CD4-positive, CD25-positive, alpha-beta regulatory T cell (primary cell): Measurements from ENCODE around the gene ARID1B. TPM values are rescaled to one million over a fixed set of nuclear protein-coding genes. Genes with fewer than 3 reads are reported as not detected.

Experiments
- ATAC-seq, 2 donors: fragments of 150-1000 bp; cut with Tn5 transposase; one replicate each; pipeline ENCODE4 v1.10.0; 2021; ENCODE audit warnings: low read depth in 2 of 2, moderate number of reproducible peaks in 2 of 2, moderate library complexity in 1 of 2
- DNase-seq, 3 donors: peaks; one replicate each; pipeline versions ENCODE4 v3.0.0 to v3.0.0-alpha.2; 2012 to 2022; ENCODE audit warnings: mixed read lengths in 1 of 3
- H3K27ac ChIP-seq: one replicate; pipeline ENCODE4 v1.7.0; 2013; ENCODE audit warnings: mild to moderate bottlenecking, low read length; ENCODE audit not compliant: insufficient read depth, poor library complexity, severe bottlenecking
- H3K27me3 ChIP-seq: one replicate; pipeline ENCODE4 v1.7.0; 2013; ENCODE audit warnings: low read length; ENCODE audit not compliant: control insufficient read depth, insufficient read depth
- H3K36me3 ChIP-seq: one replicate; pipeline ENCODE4 v1.7.0; 2013; ENCODE audit warnings: mild to moderate bottlenecking, low read length, moderate library complexity; ENCODE audit not compliant: control insufficient read depth, insufficient read depth
- H3K4me1 ChIP-seq: 2 replicates; pipeline ENCODE4 v1.7.0; 2013; ENCODE audit warnings: mild to moderate bottlenecking, low read length; ENCODE audit not compliant: insufficient read depth, control insufficient read depth, poor library complexity, severe bottlenecking
- H3K4me3 ChIP-seq: one replicate; pipeline ENCODE4 v1.7.0; 2013; ENCODE audit warnings: low read depth, mild to moderate bottlenecking, low read length, moderate library complexity
- H3K9me3 ChIP-seq, 2 experiments: 1 replicate in 1 of 2; 2 replicates in 1 of 2; pipeline ENCODE4 v1.7.0; 2013; ENCODE audit warnings: low read length in 2 of 2, mild to moderate bottlenecking in 1 of 2, moderate library complexity in 1 of 2; ENCODE audit not compliant: control insufficient read depth in 2 of 2
- H3K27ac Mint-ChIP-seq, 3 donors: one replicate each; pipeline ENCODE4 v1.8.0; 2020 to 2022; ENCODE audit warnings: mild to moderate bottlenecking in 3 of 3, mixed read lengths in 3 of 3, moderate library complexity in 2 of 3
- H3K27me3 Mint-ChIP-seq: one replicate; pipeline ENCODE4 v1.8.0; 2022; ENCODE audit warnings: mild to moderate bottlenecking, mixed read lengths
- H3K36me3 Mint-ChIP-seq: one replicate; pipeline ENCODE4 v1.8.0; 2020; ENCODE audit warnings: mixed read lengths
- H3K4me1 Mint-ChIP-seq, 4 donors: one replicate each; pipeline ENCODE4 v1.8.0; 2020 to 2022; ENCODE audit warnings: mixed read lengths in 4 of 4, mild to moderate bottlenecking in 1 of 4
- H3K4me3 Mint-ChIP-seq, 4 donors: one replicate each; pipeline ENCODE4 v1.8.0; 2020 to 2022; ENCODE audit warnings: mild to moderate bottlenecking in 4 of 4, mixed read lengths in 4 of 4, moderate library complexity in 3 of 4
- H3K9me3 Mint-ChIP-seq, 7 donors: one replicate each; pipeline ENCODE4 v1.8.0; 2020 to 2022; ENCODE audit warnings: mixed read lengths in 7 of 7, mild to moderate bottlenecking in 3 of 7, moderate library complexity in 2 of 7
- polyA plus RNA-seq, 4 donors: library from polyadenylated mRNA; unstranded; fragments of 300-500 nt; fragmentation: Illumina TruSeq; gene quantifications; one replicate each; pipeline ENCODE4 v1.2.3, GENCODE V29; 2021
- total RNA-seq: library from RNA; stranded (reverse); gene quantifications from one replicate; pipeline ENCODE4 v1.2.3, GENCODE V29; 2022

ARID1B gene
- total and polyA plus RNA-seq, 5 donors from 2014 or later, result 9.8 to 186 (median 12.4) TPM

DNA sequence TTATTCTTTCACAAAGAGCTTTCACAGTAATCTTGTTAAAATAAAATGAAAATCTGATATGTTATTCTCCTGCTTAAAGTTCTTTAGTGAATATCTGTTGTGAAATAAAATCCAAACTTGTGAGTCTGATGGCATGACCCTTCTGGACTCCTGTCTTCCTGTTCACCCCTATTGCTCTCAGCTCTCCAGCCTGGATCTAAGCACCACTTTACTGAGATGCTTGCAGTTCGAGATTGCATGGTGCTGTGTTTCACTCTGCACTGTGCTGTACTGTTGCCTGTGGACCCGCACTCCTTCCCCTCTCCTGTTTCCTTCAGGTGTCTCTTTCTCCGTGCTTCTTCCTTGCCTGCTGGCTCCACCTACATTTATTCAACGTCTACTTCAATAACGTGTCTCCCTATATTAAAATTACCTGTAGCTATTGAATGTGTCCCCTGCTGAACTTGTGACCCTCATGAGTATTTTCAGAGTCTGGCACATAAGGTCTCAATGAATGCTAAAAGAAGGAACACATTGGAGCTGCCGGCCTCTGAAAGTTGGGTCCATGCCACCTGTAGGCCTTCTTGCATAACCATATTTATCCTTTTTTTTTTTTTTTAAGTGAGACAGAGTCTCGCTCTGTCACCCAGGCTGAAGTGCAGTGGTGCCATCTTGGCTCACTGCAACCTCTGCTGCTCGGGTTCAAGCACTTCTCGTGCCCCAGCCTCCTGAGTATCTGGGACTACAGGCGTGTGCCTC is 100.1 kb downstream of the ARID1B start:
- DNase-seq (no peak), ATAC-seq (no peak)
- no peaks in the 10 kb centered on the region for H3K27me3 ChIP-seq
- H3K27ac ChIP-seq, result no peak overlapping the region
- peaks cover 18% of the 10 kb centered on the region for H3K4me1 ChIP-seq
- Mint-ChIP-seq H3K27me3 (no peaks in the 10 kb centered on the region), H3K9me3 (no peaks in the 10 kb centered on the region), H3K4me3 (no peak overlapping the region), H3K27ac (no peak overlapping the region), H3K36me3 (peaks cover 15% of the 10 kb centered on the region), H3K4me1 (peaks cover 38 to 91% (median 65%) of the 10 kb centered on the region in 4 donors)
- no peaks in the 10 kb centered on the region for H3K36me3 ChIP-seq
- no peaks in the 10 kb centered on the region for H3K9me3 ChIP-seq
- H3K4me3 ChIP-seq, result no peak overlapping the region

DNA sequence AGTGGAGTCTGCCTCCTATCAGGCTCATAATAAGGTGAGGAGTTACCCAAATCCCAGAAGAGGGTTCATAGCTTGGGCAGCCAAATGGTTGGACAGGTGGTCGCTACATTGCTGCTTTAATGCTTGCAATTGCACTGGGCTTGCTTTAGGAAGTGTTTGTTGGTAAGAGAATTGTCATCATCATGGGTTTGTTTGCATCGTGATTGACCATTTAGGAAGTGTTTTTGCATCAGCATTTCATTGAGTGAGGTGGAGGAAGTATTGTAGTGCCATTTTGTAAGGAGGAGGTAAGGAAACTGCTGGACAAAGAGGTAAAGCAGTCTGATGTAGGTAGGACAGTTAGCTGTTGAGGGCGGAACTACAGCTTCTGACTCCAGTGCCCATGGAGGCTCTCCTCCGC is 101.5 kb downstream of the ARID1B start:
- no peak overlapping the region for H3K27ac Mint-ChIP-seq
- H3K4me3 Mint-ChIP-seq, result peak overlapping the region in 2 of 4 donors; percentile 19 to 22
- H3K36me3 ChIP-seq, result no peaks in the 10 kb centered on the region

DNA sequence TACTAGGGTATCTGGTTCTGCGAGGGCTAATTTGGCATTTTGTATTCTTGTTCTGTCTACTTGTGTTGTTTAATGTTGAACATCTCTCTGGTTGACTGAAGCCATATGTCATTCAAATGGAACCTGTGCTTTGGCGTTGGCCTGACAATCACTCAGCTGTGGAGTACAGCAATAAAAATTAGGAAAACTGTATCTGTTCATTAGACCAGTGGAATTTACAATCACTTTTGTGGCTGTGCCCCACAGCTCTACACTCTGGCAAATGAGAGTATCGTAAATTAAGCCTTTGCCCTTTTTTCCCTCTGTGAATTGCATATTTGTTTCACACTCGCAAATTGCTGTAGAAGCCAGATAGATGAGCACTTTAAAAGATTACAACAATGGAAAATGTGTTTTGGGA is 102.0 kb downstream of the ARID1B start:
- H3K27me3 Mint-ChIP-seq, result no peaks in the 10 kb centered on the region
- no peak overlapping the region for H3K27ac ChIP-seq
- peaks cover 4% of the 10 kb centered on the region for H3K36me3 Mint-ChIP-seq
- ATAC-seq (no peak), DNase-seq (no peak)
- H3K4me1 Mint-ChIP-seq, result peaks cover 43 to 91% (median 78%) of the 10 kb centered on the region in 4 donors
- H3K9me3 ChIP-seq, result no peaks in the 10 kb centered on the region
- no peak overlapping the region for H3K4me3 ChIP-seq
- peak overlapping the region in 2 of 4 donors; percentile 19 to 31 for H3K4me3 Mint-ChIP-seq
- no peaks in the 10 kb centered on the region for H3K36me3 ChIP-seq
- no peaks in the 10 kb centered on the region for H3K9me3 Mint-ChIP-seq
- H3K4me1 ChIP-seq, result peaks cover 37% of the 10 kb centered on the region
- H3K27ac Mint-ChIP-seq, result no peak overlapping the region
- no peaks in the 10 kb centered on the region for H3K27me3 ChIP-seq

More for the DNA sequence above, 101.5 kb downstream of the ARID1B start:
- H3K36me3 Mint-ChIP-seq, result peaks cover 8% of the 10 kb centered on the region
- H3K9me3 Mint-ChIP-seq, result no peaks in the 10 kb centered on the region
- Histone ChIP-seq H3K4me1 (peaks cover 32% of the 10 kb centered on the region), H3K27ac (no peak overlapping the region), H3K27me3 (no peaks in the 10 kb centered on the region), H3K4me3 (no peak overlapping the region), H3K9me3 (no peaks in the 10 kb centered on the region)
- peaks cover 41 to 91% (median 75%) of the 10 kb centered on the region in 4 donors for H3K4me1 Mint-ChIP-seq
- H3K27me3 Mint-ChIP-seq, result no peaks in the 10 kb centered on the region
- ATAC-seq, result no peak
- DNase-seq, result no peak

DNA sequence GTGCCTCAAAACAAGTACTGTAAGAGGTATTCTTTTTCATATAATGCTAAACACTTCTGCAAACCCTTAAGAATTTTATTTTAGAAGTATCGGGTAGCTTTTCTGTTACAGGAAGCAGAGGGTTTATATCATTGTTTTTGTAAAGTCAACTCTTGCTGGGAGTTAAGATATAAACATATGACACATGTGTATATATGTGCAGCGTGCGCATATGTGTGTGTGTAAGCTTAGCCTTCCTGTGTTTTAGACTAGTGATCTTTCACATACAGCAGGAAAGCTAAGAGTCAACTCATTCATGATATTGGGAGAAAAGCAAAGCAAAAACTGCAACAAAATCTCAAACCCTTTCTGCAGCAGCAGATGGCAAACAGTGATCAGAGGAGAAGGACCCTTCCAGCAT is 102.4 kb downstream of the ARID1B start:
- Mint-ChIP-seq H3K4me1 (peaks cover 43 to 91% (median 78%) of the 10 kb centered on the region in 4 donors), H3K9me3 (no peaks in the 10 kb centered on the region), H3K27me3 (no peaks in the 10 kb centered on the region), H3K36me3 (peaks cover 2% of the 10 kb centered on the region), H3K27ac (no peak overlapping the region), H3K4me3 (peak overlapping the region in 2 of 4 donors; percentile 18 to 31)
- Histone ChIP-seq H3K9me3 (no peaks in the 10 kb centered on the region), H3K27ac (no peak overlapping the region), H3K4me3 (no peak overlapping the region), H3K36me3 (no peaks in the 10 kb centered on the region), H3K27me3 (no peaks in the 10 kb centered on the region), H3K4me1 (peaks cover 39% of the 10 kb centered on the region)
- DNase-seq (no peak), ATAC-seq (no peak)

DNA sequence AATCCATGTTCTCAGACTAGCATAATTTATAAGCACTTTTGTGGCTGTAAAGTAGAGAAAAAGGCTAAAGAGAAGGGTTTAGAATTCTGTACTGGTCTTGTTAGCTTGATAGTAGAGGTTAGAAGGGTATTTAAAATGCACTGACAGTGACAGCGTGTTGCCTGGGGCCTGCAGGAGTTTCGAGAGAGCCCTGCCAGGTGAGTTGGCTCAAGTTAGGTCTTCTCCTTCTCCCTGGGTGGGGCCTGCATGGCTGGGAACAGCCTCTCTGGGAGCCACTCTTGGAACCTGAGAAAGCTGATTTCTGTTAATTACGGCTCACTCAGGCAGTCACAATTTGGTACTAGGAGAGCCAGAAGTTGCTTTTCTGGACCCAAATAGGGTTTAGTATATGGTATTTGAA is 103.7 kb downstream of the ARID1B start:
- Histone ChIP-seq H3K27ac (no peak overlapping the region), H3K36me3 (no peaks in the 10 kb centered on the region), H3K9me3 (no peaks in the 10 kb centered on the region), H3K4me3 (no peak overlapping the region), H3K27me3 (no peaks in the 10 kb centered on the region), H3K4me1 (peaks cover 33% of the 10 kb centered on the region)
- H3K27ac Mint-ChIP-seq, result no peak overlapping the region
- H3K4me3 Mint-ChIP-seq, result no peak overlapping the region
- ATAC-seq (no peak), DNase-seq (no peak)
- peaks cover 40 to 88% (median 78%) of the 10 kb centered on the region in 4 donors for H3K4me1 Mint-ChIP-seq
- H3K9me3 Mint-ChIP-seq, result no peaks in the 10 kb centered on the region
- no peaks in the 10 kb centered on the region for H3K36me3 Mint-ChIP-seq
- H3K27me3 Mint-ChIP-seq, result no peaks in the 10 kb centered on the region

DNA sequence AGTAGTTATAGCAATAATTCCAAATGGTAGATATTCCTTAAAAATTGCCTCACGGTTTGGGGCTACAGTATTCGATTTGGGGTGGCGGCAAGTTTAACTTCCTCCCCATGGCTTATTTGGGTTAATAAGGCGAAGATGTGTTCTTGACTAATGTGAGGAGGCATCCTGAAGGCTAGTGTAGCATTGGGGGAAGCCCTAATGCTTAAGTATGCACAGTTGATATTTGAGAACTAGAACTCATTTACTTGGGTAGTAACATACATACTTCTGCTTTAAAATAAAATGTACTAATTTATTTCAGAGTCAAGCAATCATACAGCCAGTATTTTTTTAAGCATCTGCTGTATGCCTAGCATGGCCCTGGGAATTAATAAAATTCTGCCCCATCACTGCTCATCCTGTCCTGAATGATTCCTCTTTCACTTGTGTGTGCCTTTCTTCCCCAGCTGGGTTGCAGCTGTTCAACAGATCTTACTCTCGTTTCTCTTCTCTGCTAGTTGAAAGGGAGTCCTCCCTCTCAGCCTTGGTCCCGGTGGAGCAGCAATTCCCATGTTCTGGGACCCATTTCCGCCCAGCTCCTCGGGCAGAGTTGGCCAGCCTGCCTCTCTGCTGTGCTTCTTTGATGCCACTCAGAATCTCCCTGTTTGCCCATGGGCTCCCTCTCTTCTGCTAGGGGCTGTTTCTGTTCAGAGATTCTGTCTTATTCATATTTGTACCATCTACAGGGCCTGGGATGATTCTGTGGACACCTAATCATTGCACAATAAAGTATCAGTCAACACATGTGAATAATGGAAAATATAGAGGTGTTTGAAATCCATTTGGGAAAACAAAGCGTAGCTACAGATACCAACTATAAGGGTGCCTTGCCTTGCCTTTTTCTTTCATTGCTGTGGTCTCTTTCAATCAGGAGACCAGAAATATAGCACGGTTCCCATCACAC is 104.8 kb downstream of the ARID1B start:
- Mint-ChIP-seq H3K36me3 (peaks cover 5% of the 10 kb centered on the region), H3K4me1 (peaks cover 38 to 89% (median 81%) of the 10 kb centered on the region in 4 donors), H3K4me3 (peak overlapping the region in 1 of 4 donors; percentile 20), H3K9me3 (no peaks in the 10 kb centered on the region), H3K27ac (peak overlapping the region in 2 of 3 donors; percentile 18 to 44), H3K27me3 (no peaks in the 10 kb centered on the region)
- no peak for ATAC-seq
- no peak for DNase-seq
- Histone ChIP-seq H3K4me3 (no peak overlapping the region), H3K27ac (no peak overlapping the region), H3K4me1 (peaks cover 36% of the 10 kb centered on the region), H3K36me3 (no peaks in the 10 kb centered on the region), H3K27me3 (no peaks in the 10 kb centered on the region), H3K9me3 (no peaks in the 10 kb centered on the region)

DNA sequence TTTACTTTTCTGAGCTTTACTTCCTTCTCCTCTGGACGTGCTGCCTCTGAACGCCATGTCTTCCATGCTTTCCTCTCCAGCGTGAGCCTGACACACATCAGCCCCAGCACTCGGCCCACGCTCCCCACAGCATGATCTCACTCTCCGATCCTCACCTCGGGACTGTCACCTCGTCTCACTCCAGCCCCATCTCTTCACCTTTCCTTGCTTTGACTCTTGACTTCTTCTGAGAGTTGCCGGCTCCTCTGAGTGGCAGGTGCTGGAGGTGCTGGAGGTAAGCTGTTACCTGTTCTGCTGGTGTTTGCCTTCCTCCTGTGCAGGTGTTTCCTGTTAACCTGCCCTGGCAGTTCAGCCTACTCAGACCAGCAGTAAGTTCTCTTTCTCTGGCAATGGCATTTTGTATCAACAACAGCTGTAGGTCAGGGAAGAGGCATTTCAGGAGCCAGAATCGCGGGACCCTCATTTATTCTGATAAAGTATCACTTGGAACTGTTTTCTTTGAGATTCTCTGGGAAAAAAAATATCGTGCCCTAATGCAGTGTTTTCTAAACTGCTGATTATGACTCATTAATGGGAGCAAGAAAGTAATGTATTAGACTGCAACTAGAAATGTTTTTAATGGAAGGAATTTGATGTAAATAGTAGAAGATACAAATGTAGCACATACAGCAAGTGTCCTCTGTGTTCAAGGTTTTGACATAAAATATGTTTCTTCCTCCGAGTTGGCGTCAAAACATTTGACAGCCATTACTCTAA is 106.5 kb downstream of the ARID1B start:
- peak; percentile 57 to 62 for ATAC-seq
- Mint-ChIP-seq H3K27ac (peak overlapping the region; percentile 64 to 89 (median 65)), H3K4me3 (peak overlapping the region; percentile 12 to 66 (median 25)), H3K4me1 (peaks cover 47 to 91% (median 80%) of the 10 kb centered on the region in 4 donors), H3K27me3 (no peaks in the 10 kb centered on the region), H3K36me3 (peaks cover 8% of the 10 kb centered on the region), H3K9me3 (no peaks in the 10 kb centered on the region)
- DNase-seq, result peak in 2 of 3 donors; percentile 7 to 20
- Histone ChIP-seq H3K9me3 (no peaks in the 10 kb centered on the region), H3K27me3 (no peaks in the 10 kb centered on the region), H3K36me3 (no peaks in the 10 kb centered on the region), H3K4me3 (peak overlapping the region; percentile 7), H3K27ac (no peak overlapping the region), H3K4me1 (peaks cover 36% of the 10 kb centered on the region)
